GM21619 (cell line): ENCODE data around the gene PIGR.

Source experiments
- ATAC-seq: cut with Tn5 transposase; IDR thresholded peaks from one replicate; pipeline ENCODE4 v1.9.1; 2021; ENCODE audit not compliant: unreplicated experiment

The PIGR gene

GRCh38 chr1:206893380-206893779 lies 52.9 kb downstream of the PIGR start:
- no peak for ATAC-seq

DNA sequence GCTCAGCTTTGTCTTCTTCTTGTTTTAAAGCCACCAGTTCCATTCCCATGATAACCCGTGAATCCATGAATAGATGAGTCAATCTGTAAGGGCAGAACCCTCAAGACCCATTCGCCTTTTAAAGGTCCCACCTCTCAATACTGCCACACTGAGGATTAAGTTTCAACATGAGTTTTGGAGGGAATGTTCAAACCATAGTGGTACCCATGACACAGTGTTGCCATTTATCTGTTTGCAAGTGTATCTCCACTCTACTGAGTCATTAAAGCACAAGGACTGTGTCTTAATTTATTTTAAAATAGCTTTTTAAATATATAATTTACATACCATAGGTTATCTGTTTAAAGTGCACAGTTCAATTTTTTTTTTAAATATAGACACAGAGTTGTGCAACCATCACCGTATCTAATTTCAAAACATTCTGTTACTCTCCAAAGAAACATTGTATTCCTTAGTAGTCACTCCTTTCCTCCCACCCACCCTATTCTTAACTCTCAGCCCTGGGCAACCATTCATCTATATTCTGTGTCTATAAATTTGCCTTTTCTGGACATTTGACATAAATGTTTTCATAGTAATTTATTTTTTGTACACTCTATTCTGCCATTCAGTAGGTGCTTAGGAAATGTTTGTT lies 53.8 kb downstream of the PIGR start:
- no peak for ATAC-seq

- ATAC-seq: no peak
These were observed 54.9 kb downstream of the PIGR start for GRCh38 chr1:206891412-206891811.

- no peak for ATAC-seq
These were observed 55.9 kb downstream of the PIGR start for GRCh38 chr1:206890125-206891060.

DNA sequence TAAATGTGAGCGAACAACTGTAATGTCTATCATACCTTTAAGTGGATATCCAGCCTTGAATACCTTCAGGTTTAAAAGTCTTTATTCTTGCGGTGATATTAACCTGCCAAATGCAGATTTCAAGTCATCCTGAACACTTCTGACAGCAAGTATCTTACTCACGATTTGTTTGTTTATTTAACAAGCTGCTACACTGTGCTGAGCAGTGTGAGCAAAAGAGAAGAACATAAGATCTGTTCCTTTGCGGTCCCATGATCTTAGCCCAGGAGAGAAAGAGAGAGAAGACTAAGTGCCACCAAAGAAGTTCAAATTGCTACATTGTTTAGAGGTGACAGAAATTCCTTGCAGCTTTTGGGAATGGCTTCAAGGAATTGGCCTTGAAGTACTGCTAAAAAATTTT lies 58.6 kb downstream of the PIGR start:
- ATAC-seq: no peak

GRCh38 chr1:206886831-206887230 lies 59.4 kb downstream of the PIGR start:
- no peak for ATAC-seq

DNA sequence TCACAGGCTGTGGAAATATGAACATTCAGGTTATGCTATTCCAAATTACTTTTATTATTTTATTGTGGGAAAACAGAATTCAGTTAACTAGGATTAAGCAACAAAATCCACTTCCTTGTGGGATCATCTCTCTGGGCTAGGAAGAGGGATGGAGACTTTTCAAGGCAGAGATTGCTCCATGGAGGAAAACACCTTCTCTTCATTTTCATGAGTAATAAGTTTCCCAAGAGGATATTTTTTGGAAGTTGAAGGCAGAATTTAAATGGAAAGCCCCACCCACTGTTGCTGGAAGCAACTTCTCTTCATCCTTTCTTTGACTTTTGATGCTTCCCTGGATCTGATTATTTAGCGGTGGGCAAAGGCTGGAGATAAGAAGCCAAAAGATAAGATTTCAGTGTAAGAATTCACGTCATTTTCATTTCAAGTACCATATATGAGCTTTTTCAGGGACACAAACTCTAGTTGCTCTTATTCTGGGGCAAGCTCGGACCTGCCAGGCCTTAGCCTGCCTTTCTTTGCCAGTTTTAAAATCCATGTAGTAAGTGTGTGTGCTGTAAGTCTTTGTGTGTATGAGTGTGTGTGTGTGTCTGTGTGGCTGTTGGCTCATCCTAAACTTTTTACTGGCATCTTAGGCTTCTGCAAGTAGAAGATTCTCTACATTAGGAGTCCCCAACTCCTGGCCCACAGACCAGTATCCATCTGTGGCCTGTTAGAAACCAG lies 60.8 kb downstream of the PIGR start:
- ATAC-seq: no peak

DNA sequence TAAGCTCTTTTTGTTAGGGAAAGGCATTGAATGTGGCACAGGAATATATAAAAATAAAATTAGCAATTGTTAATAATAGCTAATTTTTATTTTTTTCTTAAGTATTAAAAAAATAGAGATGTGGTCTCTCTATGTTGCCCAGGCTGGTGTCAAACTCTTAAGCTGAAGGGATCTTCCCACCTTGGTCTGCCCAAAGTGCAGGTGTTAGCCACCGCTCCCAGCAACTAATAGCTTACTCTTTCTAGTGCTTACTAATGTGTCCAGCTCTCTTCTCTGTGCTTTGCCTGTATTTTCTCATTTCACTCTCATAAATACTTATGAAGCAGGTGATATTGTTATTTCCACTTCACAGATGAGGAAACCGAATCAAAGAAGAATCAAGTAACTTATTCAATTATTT lies 62.4 kb downstream of the PIGR start:
- no peak for ATAC-seq

- no peak for ATAC-seq
These were observed 63.1 kb downstream of the PIGR start for GRCh38 chr1:206883160-206883559.

DNA sequence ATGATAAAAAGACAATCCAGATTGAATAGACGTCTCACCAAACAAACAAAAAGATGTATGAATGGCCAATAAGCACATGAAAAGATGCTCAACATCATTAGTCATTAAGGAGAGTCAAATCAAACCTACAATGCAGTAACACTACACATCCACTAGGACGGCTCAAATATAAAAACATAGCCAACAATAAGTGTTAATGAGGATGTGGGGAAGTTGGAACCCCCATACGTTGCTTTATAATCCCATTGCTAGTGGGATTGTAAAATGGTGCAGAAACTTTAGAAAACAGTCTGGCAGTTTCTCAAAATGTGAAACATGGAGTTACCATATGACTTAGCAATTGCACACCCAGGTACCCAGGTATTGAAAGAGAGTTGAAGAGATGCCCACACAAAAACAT lies 63.7 kb downstream of the PIGR start:
- ATAC-seq: no peak

DNA sequence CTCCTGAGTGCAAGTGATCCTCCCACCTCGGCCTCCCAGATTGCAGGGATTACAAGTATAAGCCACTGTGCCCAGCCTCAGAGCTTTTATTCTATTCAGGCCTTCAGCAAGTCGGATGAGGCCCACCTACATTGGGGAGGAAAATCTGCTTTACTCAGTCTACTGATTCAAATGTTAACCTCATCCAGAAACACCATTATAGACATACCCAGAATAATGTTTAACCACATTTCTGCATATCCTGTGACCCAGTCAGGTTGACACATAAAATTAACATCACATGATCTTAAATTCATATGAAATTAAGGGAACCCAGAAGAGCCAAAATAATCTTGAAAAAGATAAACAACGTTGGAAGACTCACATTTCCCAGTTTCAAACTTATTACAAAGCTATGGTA lies 66.0 kb downstream of the PIGR start:
- no peak for ATAC-seq
